ENCODE measurements around the gene ADM5.

The ADM5 gene

DNA sequence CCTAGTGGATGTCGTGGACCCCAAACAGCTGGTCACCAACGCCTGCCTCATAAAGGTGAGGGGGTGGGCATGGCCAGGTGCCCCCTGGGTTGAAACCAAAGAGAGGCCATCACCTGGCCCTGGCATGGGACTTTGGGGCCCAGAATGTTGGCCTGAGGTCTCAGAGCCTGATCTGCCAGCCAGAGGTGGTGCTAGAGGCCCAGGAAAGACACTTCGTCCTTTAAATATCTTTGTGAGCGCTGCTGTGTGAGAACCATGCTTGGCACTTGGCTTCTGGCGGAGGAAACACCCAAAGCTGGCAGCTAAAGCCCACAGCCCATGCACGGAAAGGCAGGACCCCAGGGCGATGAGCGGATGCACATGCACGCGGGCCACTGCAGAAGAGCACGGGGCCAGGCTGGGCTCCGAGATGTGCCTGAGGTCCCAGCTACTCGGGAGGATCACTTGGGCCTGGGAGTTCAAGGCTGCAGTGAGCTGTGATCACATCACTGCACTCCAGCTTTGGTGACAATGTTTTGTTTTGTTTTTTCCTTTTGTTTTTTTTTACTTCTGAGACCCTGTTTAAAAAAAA is 4.3 kb upstream of the ADM5 start:
- Histone ChIP-seq H3K36me3 (peaks cover 73% of the 10 kb centered on the region), H3K4me3 (ENCODE audit: low read depth, low read length) (no peak overlapping the region), H3K27me3 (ENCODE audit: insufficient read depth, low read depth, severe bottlenecking) (no peaks in the 10 kb centered on the region), H3K27ac (no peak overlapping the region), H3K9me3 (ENCODE audit: severe bottlenecking) (no peaks in the 10 kb centered on the region)
- TF ChIP-seq, protein P1, sequence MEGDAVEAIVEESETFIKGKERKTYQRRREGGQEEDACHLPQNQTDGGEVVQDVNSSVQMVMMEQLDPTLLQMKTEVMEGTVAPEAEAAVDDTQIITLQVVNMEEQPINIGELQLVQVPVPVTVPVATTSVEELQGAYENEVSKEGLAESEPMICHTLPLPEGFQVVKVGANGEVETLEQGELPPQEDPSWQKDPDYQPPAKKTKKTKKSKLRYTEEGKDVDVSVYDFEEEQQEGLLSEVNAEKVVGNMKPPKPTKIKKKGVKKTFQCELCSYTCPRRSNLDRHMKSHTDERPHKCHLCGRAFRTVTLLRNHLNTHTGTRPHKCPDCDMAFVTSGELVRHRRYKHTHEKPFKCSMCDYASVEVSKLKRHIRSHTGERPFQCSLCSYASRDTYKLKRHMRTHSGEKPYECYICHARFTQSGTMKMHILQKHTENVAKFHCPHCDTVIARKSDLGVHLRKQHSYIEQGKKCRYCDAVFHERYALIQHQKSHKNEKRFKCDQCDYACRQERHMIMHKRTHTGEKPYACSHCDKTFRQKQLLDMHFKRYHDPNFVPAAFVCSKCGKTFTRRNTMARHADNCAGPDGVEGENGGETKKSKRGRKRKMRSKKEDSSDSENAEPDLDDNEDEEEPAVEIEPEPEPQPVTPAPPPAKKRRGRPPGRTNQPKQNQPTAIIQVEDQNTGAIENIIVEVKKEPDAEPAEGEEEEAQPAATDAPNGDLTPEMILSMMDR (IDR thresholded peaks at IDR 0.05; ENCODE audit: low read depth, low read length), result no peak; the same call in 1 of the 2 replicates
- no peak for DNase-seq

DNA sequence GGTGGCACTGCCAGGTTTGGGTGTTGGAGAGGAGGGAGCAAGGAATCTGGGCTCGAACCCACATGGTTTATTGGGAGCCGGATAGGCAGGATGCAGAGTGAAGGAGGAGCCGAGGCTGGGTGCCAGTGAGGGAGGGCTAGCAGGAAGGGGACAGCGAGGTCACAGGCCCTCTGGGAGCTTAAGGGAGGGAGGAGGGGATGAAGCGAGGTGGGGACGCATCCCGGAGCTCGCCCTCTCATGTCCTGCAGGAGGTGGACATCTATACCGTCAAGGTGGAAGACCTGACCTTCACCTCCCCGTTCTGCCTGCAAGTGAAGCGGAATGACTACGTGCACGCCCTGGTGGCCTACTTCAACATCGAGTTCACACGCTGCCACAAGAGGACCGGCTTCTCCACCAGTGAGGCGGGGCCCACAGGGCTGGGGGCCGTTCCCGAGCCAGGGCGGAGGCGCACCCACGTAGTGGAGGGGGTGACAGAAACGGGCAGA is 3.5 kb upstream of the ADM5 start:
- TF ChIP-seq, protein P1 (IDR thresholded peaks at IDR 0.05; ENCODE audit: low read depth, low read length), result no peak
- Histone ChIP-seq H3K9me3 (ENCODE audit: severe bottlenecking) (no peaks in the 10 kb centered on the region), H3K36me3 (peaks cover 65% of the 10 kb centered on the region), H3K27ac (no peak overlapping the region), H3K27me3 (ENCODE audit: insufficient read depth, low read depth, severe bottlenecking) (no peaks in the 10 kb centered on the region), H3K4me3 (ENCODE audit: low read depth, low read length) (no peak overlapping the region)
- DNase-seq, result no peak

DNA sequence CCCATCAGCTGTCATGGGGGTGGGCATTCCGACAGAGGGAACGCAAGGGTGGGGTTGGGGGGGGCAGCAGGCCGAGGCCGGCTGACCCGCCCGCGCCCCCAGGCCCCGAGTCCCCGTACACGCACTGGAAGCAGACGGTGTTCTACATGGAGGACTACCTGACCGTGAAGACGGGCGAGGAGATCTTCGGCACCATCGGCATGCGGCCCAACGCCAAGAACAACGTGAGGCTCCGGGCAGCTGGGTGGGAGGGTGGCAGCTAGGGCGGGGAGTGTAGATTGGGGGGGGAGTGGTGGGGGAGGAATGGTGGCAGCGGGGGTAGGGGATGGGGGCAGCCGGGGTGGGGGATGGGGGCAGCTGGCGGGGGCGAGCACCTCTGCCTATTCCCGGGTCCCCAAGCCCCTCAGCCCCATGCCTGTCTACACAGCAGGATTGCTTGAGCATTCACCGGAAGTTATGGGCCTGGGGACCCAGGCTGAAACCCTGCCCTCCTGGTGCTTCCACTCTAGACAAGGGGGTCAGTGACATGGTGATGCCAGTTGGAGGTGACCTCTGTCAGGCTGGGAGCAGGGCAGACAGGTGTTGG is 2.8 kb upstream of the ADM5 start:
- no peaks in the 10 kb centered on the region for H3K27me3 ChIP-seq (ENCODE audit: insufficient read depth, low read depth, severe bottlenecking)
- no peak overlapping the region for H3K4me3 ChIP-seq (ENCODE audit: low read depth, low read length)
- H3K9me3 ChIP-seq (ENCODE audit: severe bottlenecking), result no peaks in the 10 kb centered on the region
- TF ChIP-seq, protein P1 (IDR thresholded peaks at IDR 0.05; ENCODE audit: low read depth, low read length), result no peak
- H3K36me3 ChIP-seq, result peaks cover 58% of the 10 kb centered on the region
- DNase-seq, result no peak
- H3K27ac ChIP-seq, result no peak overlapping the region

DNA sequence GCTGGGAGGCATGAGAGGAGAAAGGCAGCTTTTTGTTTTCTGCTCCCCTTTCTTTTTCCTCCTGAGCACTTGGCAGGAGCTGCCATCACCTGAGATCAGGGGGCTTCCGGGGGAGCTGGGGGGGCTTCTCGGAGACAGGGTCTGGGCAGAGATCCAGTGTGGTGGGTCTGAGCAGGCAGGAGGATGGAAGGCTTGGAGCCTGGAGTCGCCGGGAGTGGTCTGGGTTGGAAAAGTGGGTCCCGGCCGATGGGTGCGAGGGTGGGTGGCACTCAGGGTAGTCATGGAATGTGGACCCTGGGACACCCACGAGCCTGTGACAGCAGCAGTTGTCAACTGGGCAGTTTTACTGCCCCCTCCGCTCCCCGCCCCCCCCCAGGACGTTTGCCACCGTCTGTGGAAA is 2.2 kb upstream of the ADM5 start:
- TF ChIP-seq, protein P1 (IDR thresholded peaks at IDR 0.05; ENCODE audit: low read depth, low read length), result no peak
- no peaks in the 10 kb centered on the region for H3K9me3 ChIP-seq (ENCODE audit: severe bottlenecking)
- peaks cover 52% of the 10 kb centered on the region for H3K36me3 ChIP-seq
- H3K4me3 ChIP-seq (ENCODE audit: low read depth, low read length), result no peak overlapping the region
- H3K27me3 ChIP-seq (ENCODE audit: insufficient read depth, low read depth, severe bottlenecking), result no peaks in the 10 kb centered on the region
- no peak overlapping the region for H3K27ac ChIP-seq
- DNase-seq, result no peak

DNA sequence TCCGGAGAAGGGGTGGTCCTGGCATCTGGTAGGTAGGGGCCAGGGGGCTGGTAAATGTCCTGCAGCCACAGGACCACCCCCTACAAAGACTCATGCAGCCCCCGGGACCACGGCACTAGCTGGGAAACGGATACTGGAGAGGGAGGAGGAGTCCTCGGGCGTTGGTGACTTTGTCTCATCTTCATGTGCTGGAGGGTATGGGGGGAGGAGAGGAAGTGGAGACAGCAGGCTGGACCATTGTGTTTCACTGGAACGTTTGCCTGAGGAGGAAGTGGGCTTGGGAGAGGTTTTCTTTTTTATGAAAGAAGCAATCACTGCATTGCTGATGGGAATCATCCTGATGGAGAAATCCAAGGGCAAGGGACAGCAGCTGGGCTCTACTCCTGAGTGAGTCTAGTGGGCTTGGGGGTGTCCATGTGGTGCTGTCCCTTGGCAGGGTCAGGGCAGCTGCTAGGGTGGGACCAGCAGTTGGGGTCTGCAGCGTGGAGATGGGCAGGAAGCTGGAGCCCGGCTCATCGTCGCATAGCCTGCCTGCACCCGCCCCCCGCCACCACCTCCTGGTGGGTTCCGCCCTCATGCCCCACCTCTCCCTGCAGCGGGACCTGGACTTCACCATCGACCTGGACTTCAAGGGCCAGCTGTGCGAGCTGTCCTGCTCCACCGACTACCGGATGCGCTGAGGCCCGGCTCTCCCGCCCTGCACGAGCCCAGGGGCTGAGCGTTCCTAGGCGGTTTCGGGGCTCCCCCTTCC is 1.7 kb upstream of the ADM5 start:
- TF ChIP-seq, protein P1 (IDR thresholded peaks at IDR 0.05; ENCODE audit: low read depth, low read length), result no peak
- no peaks in the 10 kb centered on the region for H3K9me3 ChIP-seq (ENCODE audit: severe bottlenecking)
- H3K36me3 ChIP-seq, result peaks cover 46% of the 10 kb centered on the region
- no peak for DNase-seq
- no peak overlapping the region for H3K27ac ChIP-seq
- no peak overlapping the region for H3K4me3 ChIP-seq (ENCODE audit: low read depth, low read length)
- H3K27me3 ChIP-seq (ENCODE audit: insufficient read depth, low read depth, severe bottlenecking), result no peaks in the 10 kb centered on the region

Measured in WERI-Rb-1 (cell line).